GM18870 (cell line): ENCODE results near the gene GFRA4.

Source experiments
- ATAC-seq: cut with Tn5 transposase; IDR thresholded peaks from one replicate; pipeline ENCODE4 v1.9.1; 2021; ENCODE audit warnings: moderate library complexity; ENCODE audit not compliant: unreplicated experiment

Gene GFRA4

DNA sequence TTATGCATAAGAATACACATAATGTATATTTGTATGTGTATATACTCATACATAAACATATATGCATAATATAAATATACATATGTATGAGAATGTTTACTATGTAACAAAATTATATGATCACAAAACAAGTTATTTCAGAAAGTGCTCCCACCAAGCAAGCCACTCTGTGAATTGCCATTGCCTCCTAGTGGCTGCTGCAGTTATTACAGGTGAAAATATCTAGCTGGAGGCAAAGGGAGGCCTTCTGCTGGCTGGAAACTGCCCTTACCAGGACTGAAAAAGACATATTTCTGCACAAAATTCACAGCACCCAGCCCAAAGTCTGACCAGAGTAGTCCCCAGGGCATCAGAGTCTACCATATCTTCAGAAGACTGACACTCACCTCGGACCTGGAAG lies 33.0 kb upstream of the GFRA4 start:
- ATAC-seq: no peak

GRCh38 chr20:3694864-3695263 lies 31.7 kb upstream of the GFRA4 start:
- no peak for ATAC-seq

GRCh38 chr20:3693376-3693775 lies 30.2 kb upstream of the GFRA4 start:
- no peak for ATAC-seq

- ATAC-seq: no peak
Observed at GRCh38 chr20:3692706-3693294, 29.6 kb upstream of the GFRA4 start.

- ATAC-seq: no peak
Observed at GRCh38 chr20:3691897-3692296, 28.7 kb upstream of the GFRA4 start.

DNA sequence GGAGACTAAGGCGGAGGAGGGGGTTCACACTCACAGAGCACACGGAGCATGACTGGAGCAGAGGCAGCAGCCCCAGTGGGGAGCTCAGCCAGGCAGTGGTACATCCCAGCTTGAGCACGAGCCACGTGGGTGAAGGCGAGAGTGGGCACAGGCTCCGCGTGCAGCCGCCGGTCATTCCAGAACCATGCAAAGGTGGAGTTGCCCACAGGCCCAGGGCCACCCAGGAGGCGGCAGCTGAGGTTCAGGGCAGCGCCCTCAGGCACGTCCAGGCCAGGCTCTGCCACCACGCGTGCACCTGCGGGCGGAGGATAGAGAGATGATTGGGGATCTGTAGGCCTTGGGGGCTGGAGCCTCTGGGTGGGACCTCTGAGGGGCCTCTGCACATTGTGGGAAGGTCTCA lies 28.1 kb upstream of the GFRA4 start:
- ATAC-seq: no peak

GRCh38 chr20:3690413-3690812 lies 27.2 kb upstream of the GFRA4 start:
- no peak for ATAC-seq

DNA sequence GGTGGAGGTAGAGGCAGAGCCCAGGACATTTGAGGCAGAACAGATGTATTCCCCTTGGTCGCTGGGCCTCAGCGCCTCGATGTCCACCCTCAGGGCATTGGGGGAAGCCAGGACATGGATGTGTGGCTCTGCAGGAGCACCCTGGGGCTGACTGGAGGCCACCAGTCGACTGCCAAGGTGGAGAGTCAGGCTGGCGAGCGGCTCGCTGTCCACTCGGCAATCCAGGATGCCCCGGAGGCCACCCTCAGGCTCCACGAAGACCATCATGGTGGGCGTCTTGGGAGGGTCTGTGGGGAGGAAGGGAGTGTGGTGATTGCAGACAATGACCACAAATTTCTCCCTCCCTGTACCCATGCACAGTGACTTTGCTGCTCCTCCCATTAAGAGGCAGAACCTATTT lies 26.8 kb upstream of the GFRA4 start:
- ATAC-seq: no peak

DNA sequence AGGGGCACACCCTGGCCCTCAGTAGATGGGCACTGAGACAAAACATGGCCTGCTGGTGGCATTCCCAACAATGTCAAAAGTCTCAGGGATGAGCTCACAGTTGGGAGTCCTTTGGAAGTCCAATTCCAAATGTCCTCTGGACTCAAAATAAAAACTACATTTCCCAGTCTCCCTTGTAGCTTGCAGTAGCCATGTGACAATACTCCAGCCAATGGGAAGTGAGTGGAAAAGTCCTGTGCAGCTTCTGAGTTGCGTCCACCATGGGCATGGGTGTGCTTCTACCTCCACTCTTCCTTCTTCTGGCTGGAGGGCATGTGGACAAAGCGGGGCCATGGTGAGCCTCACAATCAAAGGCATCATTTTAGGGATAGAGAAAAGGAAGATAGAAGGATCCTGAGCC lies 24.5 kb upstream of the GFRA4 start:
- ATAC-seq: no peak

DNA sequence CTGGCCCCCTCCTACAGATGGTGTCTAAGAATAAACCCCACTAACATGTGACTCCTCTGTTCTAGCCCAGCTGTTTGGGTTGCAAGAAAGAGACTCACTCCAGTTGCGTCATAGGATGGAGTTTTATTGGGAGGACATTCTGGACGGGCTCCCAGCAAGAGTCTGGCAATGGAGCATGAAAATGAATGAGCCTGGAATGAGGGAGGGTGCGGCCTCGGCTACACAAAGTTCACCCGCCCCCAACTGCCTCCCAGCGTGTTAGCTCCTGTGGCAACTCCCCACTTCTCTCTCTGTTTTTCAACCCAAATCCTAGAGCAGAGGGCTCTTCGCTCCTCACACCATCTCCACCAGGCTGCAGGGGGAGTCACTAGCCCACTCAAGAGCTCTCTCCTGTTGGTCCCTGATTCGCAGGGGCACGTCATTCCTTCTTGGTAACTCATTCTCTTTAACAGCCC lies 23.7 kb upstream of the GFRA4 start:
- ATAC-seq: no peak

DNA sequence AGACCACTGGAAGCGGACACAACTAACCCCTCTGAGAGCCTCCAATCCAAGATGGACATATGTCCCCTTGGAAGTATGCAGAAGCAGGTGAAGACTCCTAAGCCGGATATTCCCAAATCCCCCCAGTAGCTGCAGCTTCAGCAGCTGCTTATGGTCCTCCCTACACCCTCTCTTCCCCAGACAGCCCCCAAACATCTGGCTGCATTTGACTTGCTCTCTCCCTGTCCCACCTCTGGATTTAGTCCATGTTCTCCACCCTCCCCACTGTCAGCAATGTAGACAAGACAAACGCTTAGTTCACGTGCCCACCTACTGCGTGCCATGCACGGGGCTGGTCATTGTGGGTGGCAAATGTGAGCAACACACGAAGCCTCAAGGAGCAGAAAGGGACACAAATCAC lies 23.2 kb upstream of the GFRA4 start:
- ATAC-seq: no peak

- no peak for ATAC-seq
Observed at GRCh38 chr20:3685341-3685740, 22.1 kb upstream of the GFRA4 start.

GRCh38 chr20:3681931-3682781 lies 19.0 kb upstream of the GFRA4 start, which contains the start of gene ADAM33:
ADAM33 (minus strand) TSS chr20:3682010; CDS start chr20:3682004, 6 bp downstream.
- no peak for ATAC-seq

DNA sequence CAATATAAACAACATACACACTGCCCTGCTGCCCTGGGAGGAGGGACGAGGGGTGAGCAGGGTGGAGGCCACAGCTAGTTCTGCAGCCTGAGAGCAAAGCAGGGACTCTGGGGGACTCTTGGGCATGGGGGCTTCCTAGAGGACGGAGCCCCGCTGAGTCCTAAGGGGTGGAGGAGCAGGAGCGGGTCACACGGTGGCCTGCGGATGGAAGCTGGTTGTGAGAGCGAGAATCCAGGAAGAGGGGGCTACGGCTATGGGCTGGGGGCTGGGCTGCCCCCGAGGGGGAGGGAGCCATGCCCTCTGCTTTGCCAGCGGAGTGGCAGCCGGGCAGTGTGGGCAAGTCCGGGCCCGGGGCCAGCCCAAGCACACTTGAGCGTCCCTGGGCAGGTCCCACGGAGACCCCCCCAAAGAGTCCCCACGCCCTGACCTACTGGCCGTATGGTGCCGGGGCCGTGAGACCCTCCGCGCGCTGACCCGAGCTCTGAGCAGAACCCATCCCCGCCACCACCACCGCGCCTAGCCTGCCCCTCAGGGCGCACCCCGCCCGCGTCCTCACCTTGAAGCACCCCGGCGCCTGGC lies 18.2 kb upstream of the GFRA4 start:
- no peak for ATAC-seq

GRCh38 chr20:3680701-3681351 lies 17.6 kb upstream of the GFRA4 start:
- no peak for ATAC-seq

GRCh38 chr20:3679749-3680700 lies 16.8 kb upstream of the GFRA4 start:
- ATAC-seq: no peak

DNA sequence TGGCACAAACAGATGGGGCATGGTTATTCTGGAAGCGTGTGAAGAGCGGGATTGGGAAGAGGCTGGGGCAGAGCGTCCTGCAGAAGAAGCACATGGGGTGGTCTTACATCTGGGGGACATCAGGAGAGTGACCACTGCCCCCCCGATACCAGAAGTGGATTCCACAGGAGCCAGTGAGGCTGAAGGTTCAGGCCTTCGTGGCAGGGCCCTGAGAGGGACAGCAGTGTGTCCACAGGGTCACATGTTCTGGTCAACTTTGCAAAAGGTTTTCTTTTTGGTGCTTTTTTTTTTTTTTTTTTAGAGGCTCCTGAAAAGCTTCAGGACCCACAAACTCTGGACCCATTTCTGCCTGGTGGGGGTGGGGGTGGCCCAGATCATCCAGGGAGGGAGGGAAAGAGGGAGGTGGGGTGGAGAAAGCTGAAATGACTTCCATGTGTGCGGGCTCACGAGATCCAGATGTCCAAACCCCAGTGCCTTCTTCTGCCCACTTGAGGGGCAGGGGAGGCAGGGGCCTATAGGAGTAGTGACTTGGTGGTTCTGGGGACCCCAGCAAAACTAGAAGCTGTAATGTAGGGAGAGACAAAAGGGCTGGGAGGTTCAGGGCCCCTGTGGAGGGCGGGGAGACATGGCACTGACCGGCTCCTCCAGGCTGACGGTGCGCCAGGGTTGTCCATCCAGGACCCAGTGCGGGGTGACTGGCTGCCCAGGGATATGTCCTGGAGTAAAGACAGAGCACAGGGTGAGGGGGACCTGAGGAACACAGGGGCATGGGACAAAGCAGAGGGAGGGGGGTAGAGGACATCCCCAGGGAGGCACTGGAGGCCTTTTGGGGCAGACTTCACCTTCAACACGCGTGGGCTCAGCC lies 15.9 kb upstream of the GFRA4 start:
- no peak for ATAC-seq

DNA sequence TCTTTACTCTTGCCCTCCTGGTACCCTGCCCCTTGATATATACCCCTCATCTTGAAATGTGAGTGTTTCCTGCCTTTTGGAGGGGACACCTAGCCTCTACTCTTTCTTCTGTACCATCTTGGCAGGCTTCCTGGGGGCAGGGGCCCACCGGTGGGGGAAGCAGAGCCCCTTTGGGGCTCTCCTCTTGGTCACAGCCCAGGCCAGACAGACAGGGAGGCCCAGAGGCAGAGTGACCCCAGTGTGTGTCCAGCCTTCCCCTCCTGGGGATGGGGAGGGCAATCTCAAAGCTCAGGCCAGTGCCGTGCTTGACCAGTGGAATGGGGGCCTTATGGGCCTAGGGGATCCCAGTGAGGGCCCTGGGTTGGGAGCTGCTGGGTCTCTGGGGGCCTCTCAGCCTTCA lies 15.0 kb upstream of the GFRA4 start:
- no peak for ATAC-seq

DNA sequence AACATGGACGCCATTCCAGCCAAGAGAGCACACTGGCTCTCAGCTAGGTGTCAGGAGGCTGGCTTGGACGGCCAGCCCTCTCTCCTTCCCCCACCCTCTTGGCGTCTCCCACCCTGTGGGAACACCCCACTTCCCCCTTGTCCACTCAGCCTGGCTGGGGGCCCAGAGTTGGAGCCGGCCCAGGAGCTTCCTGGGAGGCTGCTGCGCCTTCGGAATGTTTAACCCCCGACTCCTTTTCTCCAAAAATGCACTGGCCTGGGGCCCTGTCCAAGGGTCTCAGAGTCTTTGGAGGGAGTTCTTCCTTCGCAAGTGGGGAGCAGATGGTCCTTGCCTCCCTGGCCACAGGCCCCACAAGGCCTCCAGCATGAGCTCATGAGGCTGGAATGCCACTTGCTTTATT lies 14.5 kb upstream of the GFRA4 start:
- no peak for ATAC-seq
